Right renal cortex interstitium (tissue), 3 donors: ENCODE data around the gene HECW1. TPM values are rescaled to one million over a fixed set of nuclear protein-coding genes. Genes with fewer than 3 reads are reported as not detected.
A peak's percentile ranks its signal among the peaks of the same experiment; 100 is the strongest.

ENCODE experiments used
- DNase-seq, 3 donors: peaks; one replicate each; pipeline ENCODE4 v3.0.0-alpha.2; 2013; ENCODE audit warnings: low read depth in 3 of 3, low spot score in 2 of 3
- polyA plus RNA-seq, 3 donors: library from polyadenylated mRNA; unstranded; fragments of 120-200 nt; gene quantifications; one replicate each; pipeline ENCODE4 v1.2.1, GENCODE V29; 2013; ENCODE audit not compliant: insufficient read length in 3 of 3

Gene HECW1
- polyA plus RNA-seq, 3 donors, result 5.6 to 7.9 (median 7.2) TPM

DNA sequence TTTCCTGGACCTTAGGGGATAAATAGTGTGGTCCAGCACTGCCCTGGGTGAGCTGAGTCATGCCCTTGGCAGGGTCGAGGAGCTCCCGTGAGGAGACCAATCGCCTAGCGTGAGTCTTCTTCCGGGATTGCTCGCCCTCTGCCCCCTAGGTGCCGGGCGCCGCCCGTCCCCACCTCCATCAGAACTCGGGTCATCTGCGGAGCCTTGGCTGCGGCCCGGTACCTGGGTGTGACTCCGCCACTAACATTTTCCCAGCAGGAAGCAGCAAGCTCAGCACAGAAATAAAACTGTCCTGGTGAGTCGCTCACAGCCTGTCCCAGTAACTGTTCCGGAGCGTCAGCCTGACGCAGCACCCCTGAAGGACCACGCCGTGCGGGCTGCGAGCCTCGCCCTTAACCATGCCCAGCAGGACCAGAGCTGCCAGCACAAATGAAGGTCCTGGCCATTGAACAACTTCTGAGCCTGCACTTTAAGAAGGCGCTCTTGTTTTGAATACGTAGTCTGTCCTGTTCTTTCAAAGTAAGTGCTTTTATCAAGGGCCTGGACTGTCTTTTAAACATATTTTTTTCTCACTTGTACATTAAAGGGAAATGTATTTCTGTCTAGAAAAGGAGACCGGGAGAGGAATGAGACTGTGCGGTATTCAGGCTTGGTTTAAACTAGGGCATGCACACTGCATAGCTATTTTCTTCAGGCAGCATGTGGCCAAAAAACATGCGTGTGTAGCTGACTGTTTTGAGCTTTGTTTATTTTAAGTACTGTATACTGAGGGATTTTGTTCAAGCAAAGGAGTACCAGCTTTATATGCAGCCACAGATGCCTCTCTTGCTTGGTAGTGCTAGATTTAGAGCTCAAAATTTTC, 136.7 kb downstream of the HECW1 start:
- DNase-seq, result no peak

DNA sequence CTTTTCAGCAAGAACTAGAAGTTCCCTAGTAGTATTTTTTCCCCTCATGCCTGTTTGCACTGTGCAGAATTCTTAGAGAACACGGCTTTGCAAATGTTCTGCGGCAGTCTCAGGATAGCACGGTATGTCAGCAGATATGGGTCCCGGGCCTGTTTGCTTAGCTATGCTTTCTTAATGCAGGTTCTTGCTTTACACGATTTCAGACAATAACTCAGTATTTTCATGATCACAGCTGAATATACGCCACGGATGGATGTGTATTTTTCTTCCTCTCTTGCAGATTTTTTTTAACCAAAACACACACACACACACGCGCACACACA, 137.3 kb downstream of the HECW1 start:
- DNase-seq, result no peak

- peak; percentile 56 to 66 (median 63) for DNase-seq
Measured at GRCh38 chr7:43260980-43261878, 148.8 kb downstream of the HECW1 start.

GRCh38 chr7:43265139-43265538, 152.7 kb downstream of the HECW1 start:
- DNase-seq, result no peak

DNA sequence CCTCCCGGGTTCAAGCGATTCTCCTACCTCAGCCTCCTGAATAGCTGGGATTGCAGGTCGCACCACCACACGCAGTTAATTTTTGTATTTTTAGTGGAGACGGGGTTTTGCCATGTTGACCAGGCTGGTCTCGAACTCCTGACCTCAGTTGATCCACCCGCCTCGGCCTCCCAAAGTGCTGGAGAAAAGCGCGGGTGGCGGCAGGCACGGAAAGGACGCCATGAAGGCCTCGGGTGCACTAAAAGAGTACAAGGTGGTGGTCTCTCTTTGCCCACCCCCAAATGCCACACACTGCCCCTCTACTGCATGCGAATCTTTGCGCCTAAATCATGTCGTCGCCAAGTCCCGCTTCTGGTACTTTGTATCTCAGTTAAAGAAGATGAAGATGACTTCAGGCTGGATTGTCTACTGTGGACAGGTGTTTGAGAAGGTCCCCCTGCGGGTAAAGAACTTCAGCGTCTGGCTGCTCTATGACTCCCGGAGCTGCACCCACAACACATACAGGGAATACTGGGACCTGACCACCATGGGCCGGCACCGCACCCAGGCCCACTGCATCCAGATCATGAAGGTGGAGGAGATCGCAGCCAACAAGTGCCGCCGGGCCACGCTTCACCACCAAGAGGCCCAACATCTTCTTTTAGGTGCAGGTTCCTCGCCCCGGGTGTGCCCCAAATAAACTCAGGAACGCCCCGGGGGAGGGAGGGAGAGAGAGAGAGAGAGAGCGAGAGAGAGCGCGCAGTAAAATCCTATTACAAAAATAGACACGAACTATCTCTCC, 161.7 kb downstream of the HECW1 start:
- DNase-seq, result no peak

DNA sequence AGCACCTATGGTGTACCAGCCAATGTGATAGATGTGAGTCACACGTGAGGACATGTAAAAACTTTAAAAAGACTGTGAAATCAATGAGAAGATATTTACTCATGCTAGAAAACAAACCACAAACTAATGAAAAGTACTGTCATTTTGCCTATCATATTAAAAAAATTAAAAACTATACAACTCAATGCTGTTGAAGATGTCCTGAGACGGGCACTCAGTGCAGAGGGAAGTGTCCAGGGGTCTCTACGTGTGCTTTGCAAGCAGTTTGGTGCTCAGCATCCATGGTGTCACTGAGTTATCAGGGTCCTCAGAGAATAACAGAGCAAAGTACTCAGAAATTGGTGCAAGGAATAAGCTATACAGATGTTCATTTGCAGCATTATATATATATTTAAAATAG, 162.3 kb downstream of the HECW1 start:
- no peak for DNase-seq

DNA sequence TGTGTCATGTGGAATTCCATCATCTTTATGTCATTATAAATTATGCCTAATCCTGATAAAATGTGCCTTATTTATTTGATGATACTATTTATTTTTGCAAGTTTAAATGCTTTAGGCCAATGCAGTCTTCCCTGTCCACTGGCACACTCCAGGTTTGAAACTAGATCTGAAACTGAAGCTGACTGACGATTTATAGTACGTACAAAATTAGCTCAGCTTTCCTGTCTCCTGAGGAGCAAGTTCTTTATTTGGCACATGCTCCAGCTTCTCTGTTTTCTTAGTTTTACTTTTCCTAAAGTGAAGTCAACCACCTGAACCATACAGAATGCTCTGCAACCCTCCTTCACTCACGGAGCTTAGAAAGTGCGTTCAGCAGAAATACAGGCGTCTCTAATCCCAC, 164.1 kb downstream of the HECW1 start:
- DNase-seq, result no peak

DNA sequence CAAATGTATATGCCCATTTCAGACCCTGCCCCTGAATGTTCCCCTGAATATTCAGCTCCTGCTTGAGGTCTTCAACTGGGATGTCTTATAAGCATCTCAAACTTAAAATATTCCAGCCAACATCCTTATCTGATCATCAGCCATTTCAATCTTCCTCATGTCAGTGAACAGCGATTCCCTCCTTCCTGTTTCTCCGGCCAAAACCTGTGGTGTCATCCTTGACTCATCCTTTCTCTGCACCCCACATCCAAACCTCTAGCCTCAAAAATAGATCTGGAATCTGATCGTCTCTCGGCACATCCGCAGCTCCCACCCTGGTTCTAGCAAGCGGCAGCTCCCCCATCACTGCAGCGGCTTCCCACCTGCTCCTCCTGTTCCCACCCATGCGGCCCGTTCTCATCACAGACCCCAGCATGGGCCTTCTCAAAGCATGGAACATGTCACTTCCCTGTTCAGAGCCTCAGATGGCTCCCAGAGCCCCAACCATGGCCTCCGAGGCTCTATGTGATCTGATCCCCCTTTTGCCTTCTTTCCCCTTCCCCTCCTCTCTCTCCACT, 165.7 kb downstream of the HECW1 start:
- DNase-seq, result no peak

- no peak for DNase-seq
Measured at GRCh38 chr7:43281268-43281667, 168.8 kb downstream of the HECW1 start.

- no peak for DNase-seq
Measured at GRCh38 chr7:43283706-43284105, 171.3 kb downstream of the HECW1 start.

DNA sequence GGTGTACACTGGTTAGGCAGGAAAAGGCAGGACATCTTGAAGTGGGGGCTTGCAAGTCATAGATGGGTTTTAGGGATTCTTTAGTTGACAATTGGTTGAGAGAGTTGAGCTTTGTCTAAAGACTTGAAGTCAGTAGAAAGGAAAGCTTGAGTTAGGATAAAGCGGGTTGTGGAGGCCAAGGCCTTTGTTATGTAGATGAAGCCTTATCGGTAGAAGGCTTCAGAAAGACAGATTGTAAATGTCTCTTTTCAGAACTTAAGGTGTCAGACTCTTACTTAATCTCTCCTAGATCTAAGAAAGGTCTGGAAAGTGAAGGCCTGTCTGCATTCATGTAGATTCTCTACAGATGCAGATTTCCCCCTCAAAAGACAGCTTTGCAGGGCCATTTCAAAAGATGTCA, 177.4 kb downstream of the HECW1 start:
- no peak for DNase-seq

- DNase-seq, result no peak
Measured at GRCh38 chr7:43290978-43291377, 178.5 kb downstream of the HECW1 start.

GRCh38 chr7:43291789-43292188, 179.3 kb downstream of the HECW1 start:
- no peak for DNase-seq

DNA sequence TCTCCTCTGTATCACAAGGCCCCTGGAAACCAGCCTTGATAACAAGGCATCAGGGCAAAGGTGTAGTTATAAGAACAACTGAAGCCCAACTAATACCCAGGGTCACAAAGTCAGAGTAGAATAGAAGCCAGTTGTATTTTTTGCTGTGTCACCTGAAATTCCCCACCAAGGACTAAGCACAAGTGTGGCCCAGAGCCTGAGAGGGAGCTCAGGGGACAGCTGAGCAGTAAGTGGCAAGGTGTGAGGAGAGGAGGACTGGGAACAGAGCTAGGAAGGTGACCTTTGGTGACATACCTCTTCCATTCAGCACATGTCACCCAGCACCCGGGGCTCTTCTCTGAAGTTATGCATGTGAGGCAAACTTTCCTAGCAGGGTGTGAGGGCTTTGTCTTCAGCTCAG, 179.9 kb downstream of the HECW1 start:
- DNase-seq, result no peak

DNA sequence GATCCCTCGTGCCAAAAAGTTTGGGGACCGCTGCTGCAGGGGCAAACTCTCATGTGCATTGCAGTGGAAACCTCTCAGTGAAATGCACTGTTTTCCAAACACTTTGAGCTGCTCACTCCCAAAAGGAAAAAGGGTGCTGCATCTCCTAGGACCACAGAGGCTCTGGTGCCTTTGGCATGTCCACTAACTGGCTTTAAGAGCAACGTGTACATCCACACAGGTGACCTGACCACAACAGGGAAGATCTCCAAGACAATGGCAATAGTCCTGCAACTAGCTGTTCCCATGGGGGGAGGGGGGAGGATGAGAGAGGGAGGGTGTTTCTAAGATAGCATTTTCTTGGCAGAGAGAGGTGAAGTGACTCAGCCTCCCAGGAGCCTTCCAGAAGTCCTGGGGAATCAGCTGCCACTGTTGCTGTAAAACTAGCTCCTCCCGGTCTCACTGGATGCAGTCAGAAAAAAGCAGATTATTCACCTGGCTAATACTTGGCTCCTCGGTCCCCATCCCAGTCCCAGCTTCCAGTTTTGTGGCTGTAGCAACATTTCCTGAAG, 181.7 kb downstream of the HECW1 start:
- no peak for DNase-seq

DNA sequence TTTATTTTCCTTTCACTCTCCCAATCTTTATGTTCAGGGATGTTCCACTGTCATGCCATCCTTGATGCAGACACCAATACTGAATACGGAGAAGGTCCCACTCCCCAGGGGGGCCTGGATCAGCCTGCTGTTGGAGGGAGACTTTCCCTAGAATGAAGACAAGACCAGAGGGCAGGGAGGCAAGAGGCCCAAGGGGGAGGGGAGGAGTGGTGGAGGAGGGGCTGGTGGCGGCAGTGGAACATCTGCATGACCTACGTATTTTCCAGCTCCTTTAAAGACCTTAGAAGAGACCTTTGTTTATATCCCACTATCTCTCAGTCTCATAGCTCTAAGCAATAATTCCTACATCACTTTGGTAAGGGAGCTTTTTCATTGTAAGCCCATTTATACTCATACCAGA, 183.0 kb downstream of the HECW1 start:
- no peak for DNase-seq

GRCh38 chr7:43296306-43296705, 183.9 kb downstream of the HECW1 start:
- peak in 2 of 3 donors; percentile 10 to 32 for DNase-seq

GRCh38 chr7:43298617-43299016, 186.2 kb downstream of the HECW1 start:
- DNase-seq, result no peak

DNA sequence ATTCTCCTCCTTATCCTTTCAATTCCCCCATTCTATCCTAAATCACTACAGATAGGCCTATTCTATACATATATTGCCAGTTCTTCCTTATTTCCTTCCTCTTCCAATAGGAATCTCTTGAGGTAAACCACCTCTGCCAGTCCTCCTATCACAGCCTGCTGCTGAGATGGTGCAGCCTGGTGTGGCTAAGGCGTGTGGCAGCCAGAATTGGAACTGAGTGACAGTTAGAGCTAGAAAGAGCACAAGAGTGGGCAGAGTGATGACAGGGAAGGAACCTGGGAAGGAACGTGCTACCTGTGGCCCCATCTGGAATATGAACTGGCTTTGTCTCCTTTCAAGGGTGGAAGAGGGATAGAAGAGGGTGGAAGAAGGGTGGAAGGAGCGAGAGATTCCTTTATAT, 187.7 kb downstream of the HECW1 start:
- DNase-seq, result no peak

DNA sequence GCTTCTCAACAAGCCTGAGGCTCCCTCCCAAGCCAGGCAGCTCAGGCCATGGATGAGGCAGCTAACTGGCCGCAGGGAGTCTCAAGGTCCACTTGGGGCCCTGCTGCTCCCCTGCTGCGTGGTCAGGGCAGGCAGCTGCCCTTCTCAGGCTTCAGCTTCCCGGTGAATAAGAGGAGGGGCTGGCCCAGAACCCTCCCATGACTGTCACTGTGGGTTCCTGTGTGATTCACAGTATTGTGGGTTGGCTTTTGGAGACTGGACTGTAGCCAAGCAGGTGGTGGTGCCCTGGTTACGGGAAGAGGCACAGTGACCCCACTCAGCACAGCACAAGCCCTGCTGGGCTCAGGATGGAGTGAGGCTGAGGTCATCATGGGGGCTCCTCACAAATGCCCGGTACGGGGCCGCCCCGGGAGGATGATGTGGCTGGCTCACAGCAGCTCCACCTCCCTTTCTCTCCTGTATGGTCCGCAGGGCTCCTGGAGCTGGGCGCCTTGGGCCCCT, 189.8 kb downstream of the HECW1 start:
- DNase-seq, result no peak
